ENCODE results near the gene KRT2. TPM values are rescaled to one million over a fixed set of nuclear protein-coding genes. Genes with fewer than 3 reads are reported as not detected.

The KRT2 gene
- total and polyA plus RNA-seq, 2 of the 4 experiments (the other 2 are of a cell fraction): not detected

GRCh38 chr12:52682381-52682660 lies 30.3 kb upstream of the KRT2 start:
- Histone ChIP-seq H2AFZ (replicated peaks; ENCODE audit: low read length, poor library complexity) (no peak overlapping the region), H3K27me3 (ENCODE audit: control insufficient read depth, insufficient read depth, low read length) (peaks cover 27% of the 10 kb centered on the region), H3K9ac (ENCODE audit: low read depth, low read length) (no peak overlapping the region), H3K36me3 (ENCODE audit: control insufficient read depth, insufficient read depth, low read length) (no peaks in the 10 kb centered on the region), H2BK20ac (ENCODE audit: low read depth, low read length) (no peak overlapping the region), H3K14ac (replicated peaks; ENCODE audit: low read depth, low read length) (no peak overlapping the region), H4K8ac (ENCODE audit: low read depth in 2 of 2, low read length in 2 of 2) (no peak overlapping the region), H3K79me1 (ENCODE audit: low read depth in 1 of 2, low read length in 2 of 2) (no peaks in the 10 kb centered on the region), H2AK9ac (replicated peaks; ENCODE audit: low read depth, low read length, poor library complexity) (no peak overlapping the region), H3K56ac (ENCODE audit: extremely low read depth, insufficient read depth, low read length) (no peak overlapping the region), H2BK5ac (ENCODE audit: low read depth, low read length, poor library complexity, severe bottlenecking) (no peak overlapping the region), H2BK120ac (ENCODE audit: low read depth, low read length) (no peak overlapping the region), H3K4me2 (ENCODE audit: low read depth, low read length) (no peak overlapping the region), H3K4me1 (ENCODE audit: control insufficient read depth, insufficient read depth, low read length) (no peaks in the 10 kb centered on the region), H3K4ac (ENCODE audit: low read depth, low read length) (no peak overlapping the region), H3K27ac (ENCODE audit: insufficient read depth, low read length) (no peak overlapping the region), H2AK5ac (ENCODE audit: low read depth, low read length) (no peak overlapping the region), H4K5ac (ENCODE audit: low read depth, low read length) (no peak overlapping the region), H3K9me3 (ENCODE audit: control insufficient read depth, insufficient read depth, low read length) (no peaks in the 10 kb centered on the region), H2BK15ac (ENCODE audit: low read depth, low read length) (no peak overlapping the region), H4K20me1 (ENCODE audit: insufficient read depth, low read length) (no peaks in the 10 kb centered on the region), H3K4me3 (ENCODE audit: insufficient read depth, low read depth, low read length) (no peak overlapping the region), H3K23ac (ENCODE audit: low read depth, low read length) (no peak overlapping the region), H4K91ac (ENCODE audit: insufficient read depth, low read depth, low read length) (no peak overlapping the region), H3K9me1 (ENCODE audit: insufficient read depth, low read length) (no peaks in the 10 kb centered on the region), H3K18ac (ENCODE audit: low read depth, low read length) (no peak overlapping the region)
- in situ Hi-C loops (cut with MboI; ENCODE audit: low sequenced_read_pairs): no loop called here
- no CpG with 5 or more reads among the region's 2 CpGs for WGBS, 2 experiments (ENCODE audit: extremely low coverage in 2 of 2, insufficient read length in 1 of 2)
- no peak for DNase-seq
- no peak for ATAC-seq (ENCODE audit: low read depth)
- dilution Hi-C loops (cut with HindIII; ENCODE audit: low sequenced_read_pairs, unreplicated experiment): no loop called here
- ChIA-PET POLR2A (ENCODE audit: unreplicated experiment) (no interaction called here), CTCF (no interaction called here)
- no peak for TF ChIP-seq MAFK (IDR thresholded peaks at IDR 0.05; ENCODE audit: low read depth, low read length)
- no peak for TF ChIP-seq SMC3 (IDR thresholded peaks at IDR 0.05; ENCODE audit: low read depth, low read length)
- no peak for TF ChIP-seq NFE2L2 (IDR thresholded peaks at IDR 0.05; ENCODE audit: low read depth, low read length)
- TF ChIP-seq MXI1 (IDR thresholded peaks at IDR 0.05; ENCODE audit: borderline replicate concordance, low read depth, low read length): no peak
- no peak for TF ChIP-seq BHLHE40 (IDR thresholded peaks at IDR 0.05; ENCODE audit: low read depth, low read length)
- intact Hi-C loops (cut with micrococcal nuclease): no loop called here
- no TSS peak for BruUV-seq (replicated peaks)

All from IMR-90 (cell line).